Stimulated activated naive CD4-positive, alpha-beta T cell (primary cell): Measurements from ENCODE around the gene PANX2.

Source experiments
- DNase-seq, 6 experiments: peaks; one replicate each; lab custom pipeline; 2025; lab: John Stamatoyannopoulos, UW

The PANX2 gene

GRCh38 chr22:50184004-50184901 lies 13.7 kb downstream of the PANX2 start:
- DNase-seq = no peak

GRCh38 chr22:50184902-50185374 lies 14.4 kb downstream of the PANX2 start:
- no peak for DNase-seq

- DNase-seq = peak; percentile 75 to 89 (median 82)
Observed at GRCh38 chr22:50185375-50186087, 15.0 kb downstream of the PANX2 start, which contains the start of gene TRABD. TSS of gene TRABD (plus strand) at chr22:50185913. CDS start at chr22:50193061, 7,148 bp downstream.

- no peak for DNase-seq
Observed at GRCh38 chr22:50186181-50186714, 15.7 kb downstream of the PANX2 start.

- DNase-seq = peak in 2 of 6 experiments; percentile 13 to 19
Observed at GRCh38 chr22:50186761-50187523, 16.4 kb downstream of the PANX2 start.

- no peak for DNase-seq
Observed at GRCh38 chr22:50188356-50188755, 17.8 kb downstream of the PANX2 start.

- DNase-seq = peak in 1 of 6 experiments; percentile 26
Observed at GRCh38 chr22:50189184-50189848, 18.8 kb downstream of the PANX2 start.

- no peak for DNase-seq
Observed at GRCh38 chr22:50189849-50190181, 19.3 kb downstream of the PANX2 start.

GRCh38 chr22:50190182-50190940 lies 19.8 kb downstream of the PANX2 start:
- DNase-seq = peak; percentile 75 to 92 (median 85)

GRCh38 chr22:50190941-50191741 lies 20.6 kb downstream of the PANX2 start:
- DNase-seq = peak; percentile 65 to 93 (median 80)

- DNase-seq = peak; percentile 31 to 69 (median 52)
Observed at GRCh38 chr22:50192436-50193204, 22.1 kb downstream of the PANX2 start.

- no peak for DNase-seq
Observed at GRCh38 chr22:50193621-50194020, 23.1 kb downstream of the PANX2 start.

- no peak for DNase-seq
Observed at GRCh38 chr22:50194037-50194805, 23.7 kb downstream of the PANX2 start.

- no peak for DNase-seq
Observed at GRCh38 chr22:50196256-50196655, 25.7 kb downstream of the PANX2 start.

GRCh38 chr22:50197000-50197800 lies 26.7 kb downstream of the PANX2 start:
- DNase-seq = no peak

GRCh38 chr22:50197856-50198623 lies 27.5 kb downstream of the PANX2 start:
- DNase-seq = no peak
